ENCODE measurements around the gene TBX1. TPM values are rescaled to one million over a fixed set of nuclear protein-coding genes. Genes with fewer than 3 reads are reported as not detected.

The TBX1 gene
- total RNA-seq, 1 donor from 2014 or later: 3.4 TPM

- H3K4me1 Mint-ChIP-seq (ENCODE audit: unreplicated experiment): no peaks in the 10 kb centered on the region
- peaks cover 9% of the 10 kb centered on the region for H3K36me3 Mint-ChIP-seq
- no peak for DNase-seq (ENCODE audit: extremely low spot score, unreplicated experiment)
These were observed 25.6 kb downstream of the TBX1 start for GRCh38 chr22:19786264-19786585.

GRCh38 chr22:19786959-19787848, 26.6 kb downstream of the TBX1 start:
- H3K36me3 Mint-ChIP-seq: peaks cover 9% of the 10 kb centered on the region
- peaks cover 6% of the 10 kb centered on the region for H3K9me3 Mint-ChIP-seq
- no peaks in the 10 kb centered on the region for H3K27me3 Mint-ChIP-seq
- TF ChIP-seq CTCF (conservative IDR thresholded peaks at IDR 0.05): no peak
- H3K4me3 Mint-ChIP-seq: no peak overlapping the region
- no peak for DNase-seq (ENCODE audit: extremely low spot score, unreplicated experiment)
- no peaks in the 10 kb centered on the region for H3K4me1 Mint-ChIP-seq (ENCODE audit: unreplicated experiment)
- H3K27ac Mint-ChIP-seq: no peak overlapping the region

More at GRCh38 chr22:19786264-19786585, 25.6 kb downstream of the TBX1 start:
- Mint-ChIP-seq H3K27me3 (no peaks in the 10 kb centered on the region), H3K4me3 (no peak overlapping the region), H3K27ac (no peak overlapping the region), H3K9me3 (no peaks in the 10 kb centered on the region)
- no peak for TF ChIP-seq CTCF (conservative IDR thresholded peaks at IDR 0.05)

- Mint-ChIP-seq H3K27me3 (no peaks in the 10 kb centered on the region), H3K4me3 (no peak overlapping the region), H3K4me1 (ENCODE audit: unreplicated experiment) (no peaks in the 10 kb centered on the region), H3K27ac (no peak overlapping the region), H3K36me3 (peaks cover 9% of the 10 kb centered on the region), H3K9me3 (peaks cover 10% of the 10 kb centered on the region)
- DNase-seq (ENCODE audit: extremely low spot score, unreplicated experiment): no peak
- no peak for TF ChIP-seq CTCF (conservative IDR thresholded peaks at IDR 0.05)
These were observed 27.2 kb downstream of the TBX1 start for GRCh38 chr22:19787849-19788141.

GRCh38 chr22:19788661-19789225, 28.2 kb downstream of the TBX1 start:
- Mint-ChIP-seq H3K27ac (no peak overlapping the region), H3K27me3 (no peaks in the 10 kb centered on the region), H3K4me3 (no peak overlapping the region), H3K4me1 (ENCODE audit: unreplicated experiment) (no peaks in the 10 kb centered on the region), H3K36me3 (peaks cover 15% of the 10 kb centered on the region), H3K9me3 (peaks cover 14% of the 10 kb centered on the region)
- DNase-seq (ENCODE audit: extremely low spot score, unreplicated experiment): no peak
- no peak for TF ChIP-seq CTCF (conservative IDR thresholded peaks at IDR 0.05)

- H3K36me3 Mint-ChIP-seq: peaks cover 15% of the 10 kb centered on the region
- no peak for TF ChIP-seq CTCF (conservative IDR thresholded peaks at IDR 0.05)
- peaks cover 14% of the 10 kb centered on the region for H3K9me3 Mint-ChIP-seq
- no peak for DNase-seq (ENCODE audit: extremely low spot score, unreplicated experiment)
- H3K27me3 Mint-ChIP-seq: no peaks in the 10 kb centered on the region
- no peak overlapping the region for H3K27ac Mint-ChIP-seq
- H3K4me3 Mint-ChIP-seq: no peak overlapping the region
- no peaks in the 10 kb centered on the region for H3K4me1 Mint-ChIP-seq (ENCODE audit: unreplicated experiment)
These were observed 28.8 kb downstream of the TBX1 start for GRCh38 chr22:19789406-19789805.
